RKO (cell line): ENCODE data around the gene DMRT1.
"Not testable (repeated sequence)": the region's sequence is repeated elsewhere in the genome, so short reads cannot be mapped to it uniquely, and the experiment has no call there.

Source experiments
- DNase-seq: peaks from one replicate; pipeline ENCODE4 v3.0.0-alpha.2; 2016; ENCODE audit warnings: low spot score

DMRT1 gene

DNA sequence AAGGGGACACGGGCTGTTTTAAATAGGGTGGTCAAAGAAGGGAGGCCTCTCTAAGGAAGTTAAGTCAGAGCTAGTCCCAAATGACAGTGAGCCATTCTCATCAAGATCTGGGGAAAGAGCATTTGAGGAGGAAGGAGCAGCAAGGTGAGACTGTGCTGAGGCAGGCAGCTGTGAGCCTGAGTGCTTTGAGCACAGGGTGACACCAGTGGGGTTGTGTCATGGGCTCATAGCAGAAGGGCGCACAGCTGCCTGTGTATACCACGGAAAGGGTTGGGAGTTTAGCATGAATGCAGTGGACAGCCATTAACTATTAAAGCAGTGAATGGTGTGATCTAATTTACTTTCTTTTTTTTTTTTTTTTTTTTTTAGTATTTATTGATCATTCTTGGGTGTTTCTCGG lies 19.2 kb downstream of the DMRT1 start:
- no peak for DNase-seq

DNA sequence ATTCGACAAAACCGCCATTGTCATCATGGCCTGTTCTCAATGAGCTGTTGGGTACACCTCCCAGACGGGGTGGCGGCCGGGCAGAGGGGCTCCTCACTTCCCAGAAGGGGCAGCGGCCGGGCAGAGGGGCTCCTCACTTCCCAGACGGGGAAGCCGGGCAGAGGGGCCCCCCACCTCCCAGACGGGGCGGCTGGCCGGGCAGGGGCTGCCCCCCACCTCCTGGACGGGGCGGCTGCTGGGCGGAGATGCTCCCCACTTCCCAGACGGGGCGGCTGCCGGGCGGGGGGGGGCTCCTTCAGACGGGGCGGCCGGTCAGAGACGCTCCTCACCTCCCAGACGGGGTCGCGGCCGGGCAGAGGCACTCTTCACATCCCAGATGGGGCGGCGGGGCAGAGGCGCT lies 20.0 kb downstream of the DMRT1 start:
- not testable (repeated sequence) for DNase-seq

DNA sequence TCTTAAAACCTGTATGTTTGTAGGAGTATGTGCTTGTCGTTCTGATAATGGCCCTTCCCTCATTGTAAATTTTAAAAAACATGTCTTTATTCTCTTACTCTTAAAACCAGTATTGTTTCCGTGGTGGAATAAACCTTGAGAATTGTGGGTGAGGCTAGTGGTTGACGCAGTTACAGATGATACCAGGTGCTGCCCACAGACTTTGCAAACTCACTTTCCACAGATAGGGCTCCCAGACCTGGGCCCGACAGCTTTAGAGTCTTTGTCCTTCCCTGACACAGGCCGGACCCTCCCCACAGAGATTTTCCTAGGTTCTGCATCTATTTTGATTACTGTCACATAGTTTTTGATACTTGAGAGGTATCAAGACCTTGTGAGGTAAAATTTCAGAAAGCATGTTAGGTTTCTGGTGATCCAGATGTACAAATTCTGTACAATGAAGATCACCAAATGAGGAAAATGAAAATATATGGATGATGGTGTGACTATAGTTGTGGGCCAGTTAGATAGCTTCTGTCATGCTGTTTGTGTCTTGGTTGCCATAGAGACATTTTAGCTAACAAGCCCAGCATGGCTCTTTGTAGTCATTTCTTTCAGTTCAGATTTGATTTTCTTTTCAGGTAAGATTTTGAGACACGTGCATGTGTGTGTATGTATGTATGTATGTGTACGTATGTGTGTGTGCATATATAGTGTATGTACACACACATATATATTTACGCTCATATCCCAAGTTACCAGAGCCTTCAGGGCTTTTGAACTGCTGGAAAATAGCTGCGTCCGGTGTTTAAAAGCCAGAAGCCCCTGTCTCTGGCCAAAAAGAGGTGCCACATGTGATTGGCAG lies 33.8 kb downstream of the DMRT1 start:
- no peak for DNase-seq

DNA sequence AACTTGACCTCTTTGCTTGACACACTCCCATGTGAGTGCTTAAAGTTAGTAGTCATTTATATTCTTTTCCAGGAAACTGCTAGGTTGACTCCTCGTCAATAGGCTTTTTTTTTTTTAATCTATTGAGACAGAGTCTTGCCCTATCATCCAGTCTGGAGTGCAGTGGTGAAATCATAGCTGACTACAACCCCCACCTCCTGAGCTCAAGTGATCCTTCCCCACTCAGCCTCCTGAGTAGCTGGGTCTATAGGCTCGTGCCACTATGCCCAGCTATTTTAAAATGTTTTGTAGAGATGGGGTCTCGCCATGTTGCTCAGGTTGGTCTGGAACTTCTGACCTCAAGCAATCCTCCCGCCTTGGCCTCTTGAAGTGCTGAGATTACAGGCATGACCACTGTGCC lies 34.9 kb downstream of the DMRT1 start:
- DNase-seq = no peak

DNA sequence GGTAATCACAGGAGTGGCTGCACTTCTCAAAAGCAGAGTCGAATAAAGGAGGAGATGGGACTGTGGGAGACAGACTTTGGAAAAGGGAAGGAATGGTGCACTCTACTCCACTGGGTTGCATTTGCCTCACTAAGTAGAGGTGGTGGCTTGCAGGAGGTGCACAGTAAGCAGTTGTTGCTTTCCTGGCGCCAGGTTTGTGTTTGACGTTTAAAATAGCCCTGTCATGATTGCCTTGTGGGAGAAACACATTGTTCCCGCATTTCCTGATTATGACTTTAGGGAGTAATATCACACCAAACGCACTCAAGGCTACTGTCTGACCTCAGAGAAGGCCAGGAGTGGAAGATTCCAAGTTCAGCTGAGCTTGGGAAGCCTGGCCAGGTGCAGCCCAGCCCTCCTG lies 36.7 kb downstream of the DMRT1 start:
- no peak for DNase-seq

DNA sequence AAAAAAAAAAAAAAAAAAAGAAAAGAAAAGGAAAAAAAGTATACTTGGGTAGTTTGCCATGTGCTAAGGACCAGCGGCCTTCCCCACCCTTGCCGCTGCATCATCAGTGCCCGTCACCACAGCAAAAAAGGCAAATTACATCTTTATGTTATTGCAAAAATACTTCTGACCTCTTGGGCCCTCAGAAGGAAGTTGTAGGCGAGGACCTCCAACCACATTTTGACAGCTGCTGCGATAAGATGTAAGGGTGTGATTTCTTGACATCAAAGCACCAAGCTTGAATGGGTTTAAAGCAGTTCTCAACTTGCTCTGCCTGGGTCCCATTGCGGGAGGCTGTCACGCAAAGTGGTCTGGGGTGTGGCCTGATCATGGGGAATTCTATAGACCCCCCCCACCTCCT lies 39.2 kb downstream of the DMRT1 start:
- DNase-seq = no peak

DNA sequence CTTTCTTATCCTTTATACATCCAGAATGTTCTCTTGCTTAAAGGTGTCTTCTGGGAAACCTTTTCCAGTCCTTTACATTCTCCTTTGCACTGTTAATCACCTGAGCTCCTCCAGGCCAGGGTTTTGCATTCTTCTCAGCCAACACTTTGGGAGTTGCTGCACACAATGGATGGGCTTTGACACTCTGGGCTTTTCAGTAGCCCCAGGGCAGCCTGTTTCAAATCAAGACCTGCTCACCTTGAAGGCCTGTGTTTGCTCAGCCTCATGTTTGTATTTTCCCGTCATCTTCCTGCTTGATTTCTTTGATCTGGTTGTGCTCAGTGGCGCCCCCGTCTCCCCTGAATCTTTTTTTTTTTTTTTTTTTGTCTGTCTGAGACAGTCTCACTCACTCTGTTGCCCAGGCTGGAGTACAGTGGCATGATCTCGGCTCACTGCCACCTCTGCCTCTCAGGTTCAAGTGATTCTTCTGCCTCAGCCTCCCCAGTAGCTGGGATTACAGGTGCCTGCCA lies 41.0 kb downstream of the DMRT1 start:
- no peak for DNase-seq

DNA sequence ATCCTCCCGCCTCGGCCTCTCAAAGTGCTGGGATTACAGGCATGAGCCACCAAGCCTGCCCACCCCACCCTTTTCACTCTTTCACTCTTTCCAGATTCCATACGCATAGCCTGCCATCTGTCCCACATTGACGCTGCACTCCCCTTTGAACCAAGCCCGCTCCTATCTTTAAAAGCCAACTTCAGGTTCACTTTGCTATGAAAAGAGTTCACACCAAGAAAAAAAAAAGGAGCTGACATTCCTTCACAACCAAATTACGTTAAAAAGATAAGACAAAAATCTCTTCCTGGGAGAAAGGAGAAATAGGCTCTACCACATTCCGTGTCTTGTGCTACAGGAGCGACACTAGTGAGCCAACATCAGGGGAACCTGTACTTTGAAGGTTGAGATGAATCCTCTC lies 41.5 kb downstream of the DMRT1 start:
- DNase-seq = no peak

DNA sequence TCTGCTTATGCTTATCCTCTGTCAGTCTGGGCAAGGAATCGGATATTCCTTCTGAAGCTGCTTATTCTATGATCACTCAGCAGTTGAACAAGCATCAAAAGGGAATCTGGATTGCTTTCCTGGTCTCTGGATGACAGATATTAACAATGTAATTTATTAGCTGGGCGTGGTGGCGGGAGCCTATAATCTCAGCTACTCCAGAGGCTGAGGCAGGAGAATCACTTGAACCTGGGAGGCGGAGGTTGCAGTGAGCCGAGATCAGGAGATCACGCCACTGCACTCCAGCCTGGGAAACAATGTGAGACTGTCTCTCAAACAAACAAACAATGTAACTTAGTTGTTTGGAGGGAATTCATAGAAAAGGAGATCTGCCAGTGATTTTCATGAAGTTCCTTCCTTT lies 45.4 kb downstream of the DMRT1 start:
- DNase-seq = no peak

DNA sequence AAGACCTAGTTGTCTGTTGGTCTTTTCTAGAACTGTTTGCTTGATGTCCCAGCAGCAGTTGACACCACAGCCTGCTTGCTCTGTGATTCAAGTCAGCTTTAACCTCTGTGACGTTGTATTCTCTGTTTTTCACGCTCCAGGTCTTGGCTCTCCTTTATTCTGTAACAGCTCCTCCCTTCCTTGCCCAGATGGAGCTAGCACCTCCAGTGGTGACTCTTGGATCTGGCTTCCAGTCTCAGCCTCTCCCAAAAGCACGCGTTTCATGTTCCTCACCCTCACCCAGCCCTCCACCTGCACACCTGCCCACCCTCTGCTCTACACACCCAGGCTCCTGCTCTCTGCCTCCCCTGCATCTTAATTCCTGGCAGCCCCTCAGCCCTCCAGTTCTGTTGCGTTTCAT lies 50.6 kb downstream of the DMRT1 start:
- DNase-seq = no peak

DNA sequence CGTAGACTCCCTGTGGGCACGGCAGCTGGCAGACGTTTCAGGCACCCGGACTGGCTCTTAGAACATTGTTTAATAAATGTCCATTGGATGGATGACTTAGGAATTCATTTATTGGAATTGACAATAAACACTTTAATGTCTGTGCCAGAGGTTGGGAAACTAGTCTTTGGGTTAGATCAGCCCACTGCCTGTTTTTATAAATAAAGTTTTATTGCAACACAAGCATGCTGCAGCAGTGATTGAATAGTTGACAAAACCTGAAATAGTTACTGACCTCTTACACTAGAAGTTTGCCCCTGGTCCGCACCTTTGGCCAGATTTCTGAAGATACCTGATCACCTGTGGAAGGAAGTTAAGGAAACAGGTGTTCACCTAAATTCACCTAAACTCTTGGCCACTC lies 51.6 kb downstream of the DMRT1 start:
- DNase-seq = no peak

DNA sequence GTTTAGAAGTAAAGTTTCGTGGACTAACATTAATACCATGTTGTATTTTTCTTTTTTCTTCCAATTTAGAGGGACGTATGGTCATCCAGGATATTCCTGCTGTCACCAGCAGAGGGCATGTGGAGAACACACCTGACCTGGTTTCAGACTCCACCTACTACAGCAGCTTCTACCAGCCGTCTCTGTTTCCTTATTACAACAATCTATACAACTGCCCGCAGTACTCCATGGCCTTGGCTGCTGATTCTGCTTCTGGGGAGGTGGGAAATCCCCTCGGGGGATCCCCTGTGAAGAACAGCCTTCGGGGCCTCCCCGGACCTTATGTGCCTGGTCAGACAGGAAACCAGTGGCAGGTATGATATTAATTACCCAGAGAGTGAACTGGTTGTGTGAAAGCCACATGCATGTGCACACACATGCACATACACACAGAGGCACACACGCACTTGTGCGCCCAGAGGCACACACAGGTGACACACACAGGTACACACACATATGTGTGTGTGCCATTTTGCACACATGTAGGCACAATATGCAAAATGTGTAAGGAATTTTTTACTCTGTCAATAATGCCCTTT lies 52.4 kb downstream of the DMRT1 start:
- peak; percentile 77 for DNase-seq

DNA sequence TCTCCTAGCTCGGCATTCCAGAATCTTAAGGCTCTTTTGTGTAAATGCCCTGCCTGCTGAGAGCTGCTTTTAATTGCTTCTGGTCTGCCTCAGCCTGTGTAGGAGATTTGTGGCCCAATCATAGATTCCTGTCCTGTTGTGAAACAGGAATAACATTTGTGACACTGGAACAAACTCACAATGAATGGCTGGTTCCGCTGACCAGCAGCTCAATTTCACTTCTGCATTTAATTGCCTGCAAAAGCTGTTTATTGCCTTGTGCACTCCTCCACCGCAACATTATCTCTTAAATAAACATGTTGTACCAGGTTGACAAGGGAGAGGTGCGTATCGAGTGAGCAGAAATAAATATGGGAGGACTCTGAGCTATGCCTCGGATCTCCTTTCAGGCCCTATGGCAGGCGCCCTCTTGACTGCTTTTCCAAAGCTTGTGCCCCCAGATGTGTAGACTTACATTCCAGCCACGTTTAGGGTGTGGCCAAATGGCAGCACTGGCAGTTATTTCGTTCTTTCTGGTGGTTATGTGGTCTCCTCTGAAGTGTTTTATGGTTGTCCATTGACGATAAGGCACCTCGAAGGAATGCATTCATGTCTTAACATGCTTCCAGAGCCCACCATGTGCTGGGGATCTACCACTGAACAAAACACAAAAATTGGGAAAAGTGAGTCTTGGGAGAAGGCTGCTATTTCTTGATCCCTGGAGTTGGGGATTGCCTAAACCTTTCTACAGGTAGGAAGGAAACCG lies 58.1 kb downstream of the DMRT1 start:
- no peak for DNase-seq

DNA sequence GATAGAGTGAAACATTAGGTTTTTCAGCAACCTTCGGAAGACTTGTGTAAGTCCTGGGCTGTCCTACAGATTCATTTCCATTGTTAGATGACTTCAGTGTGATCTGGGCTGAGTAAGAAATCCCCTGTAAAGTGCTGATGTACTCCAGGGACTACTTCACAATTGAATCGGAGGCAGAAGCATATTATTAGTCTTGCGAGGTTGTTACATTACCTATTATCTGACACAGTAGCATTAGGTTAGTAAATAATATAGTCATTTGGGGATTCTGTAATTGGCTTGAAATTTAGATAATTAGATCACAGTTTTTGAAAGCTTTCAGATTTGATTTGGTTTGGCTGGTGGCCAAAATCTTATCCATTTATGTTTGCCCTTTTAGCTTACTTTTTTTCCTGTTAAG lies 62.4 kb downstream of the DMRT1 start:
- DNase-seq = no peak

DNA sequence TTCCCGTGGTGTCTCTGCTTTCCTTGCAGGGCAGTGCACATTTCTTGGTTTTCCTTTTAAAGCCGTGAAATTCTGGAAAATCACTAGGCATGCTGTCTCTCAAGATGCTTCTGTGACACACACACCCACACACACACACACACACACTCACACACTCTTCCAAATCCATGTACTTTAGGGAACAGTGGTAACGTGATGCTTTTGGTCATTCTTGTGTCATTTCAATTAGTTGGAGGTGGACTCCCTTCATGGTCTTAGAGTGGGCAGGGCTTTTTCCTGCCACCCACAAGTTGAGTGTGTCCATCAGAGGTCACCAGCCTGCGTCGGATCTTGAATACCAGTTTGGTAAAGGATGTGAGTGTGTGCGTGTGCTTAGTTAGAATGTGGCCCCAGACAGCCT lies 64.4 kb downstream of the DMRT1 start:
- no peak for DNase-seq

DNA sequence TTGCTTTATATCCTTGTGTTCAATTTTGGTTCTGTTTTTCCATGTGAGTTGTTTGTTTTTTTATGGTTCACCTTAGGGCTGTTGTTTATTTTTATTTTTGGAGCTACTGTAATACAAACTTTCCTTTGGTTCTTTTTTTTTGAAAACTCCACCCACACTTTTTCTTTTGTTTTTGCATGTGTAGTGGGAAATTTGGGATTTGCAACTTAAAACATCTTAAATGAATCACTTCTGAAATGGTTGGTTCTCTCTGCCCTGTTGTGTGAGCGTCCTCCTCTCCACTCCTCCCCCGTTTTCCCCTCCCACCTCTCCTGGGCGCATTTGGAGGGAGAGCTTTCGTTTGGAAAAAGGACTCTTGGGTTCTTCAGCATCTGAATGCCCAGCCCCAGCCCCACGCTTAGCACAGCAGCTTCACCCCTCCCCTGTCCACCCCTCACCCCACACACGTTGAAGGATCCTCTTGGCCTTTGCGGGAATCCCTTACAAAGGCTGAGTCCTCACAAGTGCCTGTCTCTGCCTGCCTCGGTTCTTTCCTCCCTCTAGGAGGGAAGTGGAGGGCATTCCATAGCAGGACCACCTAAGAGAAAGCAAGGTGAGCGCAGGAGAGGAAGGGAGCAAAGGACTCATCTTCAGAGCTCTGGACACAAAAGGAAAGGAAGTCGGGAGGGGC lies 67.2 kb downstream of the DMRT1 start:
- no peak for DNase-seq

DNA sequence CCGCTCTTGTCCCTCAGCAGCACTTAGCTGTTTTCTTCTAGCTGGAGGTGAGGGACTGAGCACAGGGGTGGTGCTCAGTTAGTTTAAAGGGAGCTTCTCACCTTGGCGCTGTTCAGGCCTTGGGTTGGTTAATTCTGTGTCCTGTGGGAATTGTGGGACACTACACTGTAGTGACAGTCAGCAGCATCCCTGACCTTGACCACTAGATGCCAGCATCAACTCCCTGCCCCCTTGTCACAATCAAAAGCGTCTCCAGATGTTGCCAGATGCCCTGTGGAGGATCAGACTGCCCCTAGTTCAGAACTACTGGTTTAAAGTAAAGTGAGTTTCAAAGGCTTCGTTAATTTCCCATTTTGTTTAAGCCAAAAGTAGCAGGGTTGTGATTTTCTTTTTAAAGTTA lies 69.5 kb downstream of the DMRT1 start:
- peak; percentile 35 for DNase-seq

DNA sequence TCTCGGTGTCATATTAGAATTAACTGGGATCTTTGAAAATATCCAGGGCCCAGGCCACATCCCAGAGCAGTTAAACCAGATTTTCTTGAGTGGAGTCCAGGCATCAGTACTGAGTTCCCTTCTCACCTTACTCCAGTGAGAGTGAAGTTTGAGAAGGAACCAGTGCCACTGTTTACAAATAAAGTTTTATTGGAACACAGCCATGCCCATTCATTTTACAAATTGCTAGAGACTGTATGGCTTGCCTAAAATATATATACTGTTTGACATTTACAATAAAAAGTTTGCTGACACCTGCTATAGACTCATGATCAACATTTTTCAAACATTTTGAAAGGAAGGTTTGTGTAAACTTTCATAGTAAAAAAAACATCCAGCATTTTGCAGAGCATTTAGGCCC lies 71.3 kb downstream of the DMRT1 start:
- no peak for DNase-seq

DNA sequence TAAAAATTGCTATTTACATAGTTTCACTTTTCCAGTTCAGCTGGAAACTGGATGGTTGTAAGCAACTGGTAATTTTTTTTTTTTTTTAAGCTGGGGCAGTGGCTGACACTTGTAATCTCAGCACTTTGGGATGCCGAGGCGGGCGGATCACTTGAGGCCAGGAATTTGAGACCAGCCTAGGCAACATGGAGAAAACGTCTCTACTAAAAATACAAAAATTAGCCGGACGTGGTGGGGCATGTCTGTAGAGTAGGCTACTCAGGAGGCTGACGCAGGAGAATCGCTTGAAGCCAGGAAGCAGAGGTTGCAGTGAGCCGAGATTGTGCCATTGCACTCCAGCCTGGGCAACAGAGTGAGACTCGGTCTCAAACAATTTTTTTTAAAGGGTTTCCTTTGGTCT lies 72.0 kb downstream of the DMRT1 start:
- not testable (repeated sequence) for DNase-seq

DNA sequence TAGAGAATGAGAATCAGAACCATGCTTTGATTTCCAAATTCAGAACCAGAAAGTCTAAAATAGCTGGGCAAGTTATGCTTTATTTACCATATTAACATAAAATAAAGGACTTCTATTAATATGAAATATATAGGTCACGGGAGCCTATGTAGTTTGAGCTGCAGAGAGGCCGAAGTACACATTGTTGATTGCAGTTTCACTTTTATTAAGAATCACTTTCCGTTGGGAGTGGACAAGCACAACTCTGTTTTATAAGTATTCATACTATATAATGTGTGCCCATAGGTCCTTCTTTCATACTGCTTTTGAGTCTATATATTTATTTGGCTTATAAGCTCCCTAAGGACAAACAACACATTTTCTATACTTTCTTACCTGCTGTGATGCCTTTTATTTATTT lies 76.2 kb downstream of the DMRT1 start:
- DNase-seq = no peak

DNA sequence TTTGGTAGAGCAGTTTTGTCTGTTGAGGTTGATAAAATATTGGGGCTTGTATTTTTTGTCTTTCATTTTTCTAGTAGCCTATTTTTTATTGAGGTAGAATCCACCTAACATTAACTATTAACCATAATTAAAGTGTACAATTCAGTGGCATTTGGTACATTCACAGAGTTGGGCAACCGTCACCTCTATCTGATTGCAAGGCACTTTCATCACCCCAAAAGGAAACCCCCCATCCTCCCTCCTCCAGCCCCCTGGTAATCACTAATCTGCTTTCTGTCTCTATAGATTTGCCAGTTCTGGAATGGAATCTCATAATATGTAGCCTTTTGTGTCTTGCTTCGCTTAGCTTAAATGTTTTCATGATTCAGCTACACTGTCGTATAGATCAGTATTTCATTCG lies 79.4 kb downstream of the DMRT1 start:
- DNase-seq = no peak

DNA sequence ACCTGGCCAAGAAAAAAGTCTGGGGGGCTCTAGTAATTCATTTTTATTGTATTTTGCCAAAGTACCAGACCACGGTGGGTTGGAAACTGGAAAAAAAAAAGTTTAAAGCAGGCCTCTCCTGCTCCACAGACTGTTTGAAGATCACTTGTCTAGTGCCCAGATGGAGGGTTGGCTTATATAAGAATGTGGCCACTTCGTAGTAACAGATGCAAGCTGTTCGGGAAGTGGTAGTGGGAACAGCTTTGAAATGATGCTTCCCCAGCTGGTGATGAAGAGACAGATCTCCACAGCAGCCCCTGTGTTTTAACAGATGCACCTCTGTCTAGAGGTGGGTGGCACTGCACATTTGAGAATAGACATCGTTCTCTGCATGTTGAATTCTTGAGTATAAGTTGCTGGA lies 80.7 kb downstream of the DMRT1 start:
- DNase-seq = no peak

DNA sequence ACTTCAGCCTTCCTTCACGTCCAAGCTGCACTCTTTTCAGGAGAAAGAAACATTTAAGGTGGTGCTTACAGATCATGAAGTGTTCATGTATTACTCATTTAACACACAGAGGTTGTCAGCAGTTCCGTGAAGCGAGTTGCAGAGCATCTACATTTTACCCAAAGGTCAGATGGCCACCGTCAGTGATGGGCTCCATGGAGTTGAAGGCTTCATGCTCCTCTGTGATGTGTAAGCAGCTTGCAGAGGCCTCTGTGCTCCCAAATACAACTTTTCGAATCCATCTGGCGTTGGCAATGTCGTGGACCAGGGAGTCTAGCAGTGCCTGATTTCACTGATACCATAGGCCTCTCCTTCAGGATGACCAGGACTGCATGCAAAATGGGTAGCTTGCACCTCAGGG lies 81.2 kb downstream of the DMRT1 start:
- DNase-seq = no peak
